ENCODE results near the gene ASB18. TPM values are rescaled to one million over a fixed set of nuclear protein-coding genes. Genes with fewer than 3 reads are reported as not detected.

The ASB18 gene
- total RNA-seq, 1 experiment from 2014 or later: not detected

- TF ChIP-seq ZNF138 (CRISPR knock-in tag; conservative IDR thresholded peaks at IDR 0.05) (no peak), SP1 (CRISPR knock-in tag; conservative IDR thresholded peaks at IDR 0.05) (0 out of 2 replicates have a peak, but pooled peaks have one; percentile 20), SOX15 (CRISPR knock-in tag; IDR thresholded peaks at IDR 0.05) (no peak), ZNF232 (CRISPR knock-in tag; IDR thresholded peaks at IDR 0.05) (no peak), OVOL2 (CRISPR knock-in tag; IDR thresholded peaks at IDR 0.05; ENCODE audit: borderline replicate concordance) (no peak), IRF1 (CRISPR knock-in tag; IDR thresholded peaks at IDR 0.05) (no peak)
- TF ChIP-seq, protein P1, sequence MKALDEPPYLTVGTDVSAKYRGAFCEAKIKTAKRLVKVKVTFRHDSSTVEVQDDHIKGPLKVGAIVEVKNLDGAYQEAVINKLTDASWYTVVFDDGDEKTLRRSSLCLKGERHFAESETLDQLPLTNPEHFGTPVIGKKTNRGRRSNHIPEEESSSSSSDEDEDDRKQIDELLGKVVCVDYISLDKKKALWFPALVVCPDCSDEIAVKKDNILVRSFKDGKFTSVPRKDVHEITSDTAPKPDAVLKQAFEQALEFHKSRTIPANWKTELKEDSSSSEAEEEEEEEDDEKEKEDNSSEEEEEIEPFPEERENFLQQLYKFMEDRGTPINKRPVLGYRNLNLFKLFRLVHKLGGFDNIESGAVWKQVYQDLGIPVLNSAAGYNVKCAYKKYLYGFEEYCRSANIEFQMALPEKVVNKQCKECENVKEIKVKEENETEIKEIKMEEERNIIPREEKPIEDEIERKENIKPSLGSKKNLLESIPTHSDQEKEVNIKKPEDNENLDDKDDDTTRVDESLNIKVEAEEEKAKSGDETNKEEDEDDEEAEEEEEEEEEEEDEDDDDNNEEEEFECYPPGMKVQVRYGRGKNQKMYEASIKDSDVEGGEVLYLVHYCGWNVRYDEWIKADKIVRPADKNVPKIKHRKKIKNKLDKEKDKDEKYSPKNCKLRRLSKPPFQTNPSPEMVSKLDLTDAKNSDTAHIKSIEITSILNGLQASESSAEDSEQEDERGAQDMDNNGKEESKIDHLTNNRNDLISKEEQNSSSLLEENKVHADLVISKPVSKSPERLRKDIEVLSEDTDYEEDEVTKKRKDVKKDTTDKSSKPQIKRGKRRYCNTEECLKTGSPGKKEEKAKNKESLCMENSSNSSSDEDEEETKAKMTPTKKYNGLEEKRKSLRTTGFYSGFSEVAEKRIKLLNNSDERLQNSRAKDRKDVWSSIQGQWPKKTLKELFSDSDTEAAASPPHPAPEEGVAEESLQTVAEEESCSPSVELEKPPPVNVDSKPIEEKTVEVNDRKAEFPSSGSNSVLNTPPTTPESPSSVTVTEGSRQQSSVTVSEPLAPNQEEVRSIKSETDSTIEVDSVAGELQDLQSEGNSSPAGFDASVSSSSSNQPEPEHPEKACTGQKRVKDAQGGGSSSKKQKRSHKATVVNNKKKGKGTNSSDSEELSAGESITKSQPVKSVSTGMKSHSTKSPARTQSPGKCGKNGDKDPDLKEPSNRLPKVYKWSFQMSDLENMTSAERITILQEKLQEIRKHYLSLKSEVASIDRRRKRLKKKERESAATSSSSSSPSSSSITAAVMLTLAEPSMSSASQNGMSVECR (CRISPR knock-in tag; IDR thresholded peaks at IDR 0.05; ENCODE audit: borderline replicate concordance): peak; percentile 71; the same call in 1 of the 2 replicates
- TF ChIP-seq, protein P2, sequence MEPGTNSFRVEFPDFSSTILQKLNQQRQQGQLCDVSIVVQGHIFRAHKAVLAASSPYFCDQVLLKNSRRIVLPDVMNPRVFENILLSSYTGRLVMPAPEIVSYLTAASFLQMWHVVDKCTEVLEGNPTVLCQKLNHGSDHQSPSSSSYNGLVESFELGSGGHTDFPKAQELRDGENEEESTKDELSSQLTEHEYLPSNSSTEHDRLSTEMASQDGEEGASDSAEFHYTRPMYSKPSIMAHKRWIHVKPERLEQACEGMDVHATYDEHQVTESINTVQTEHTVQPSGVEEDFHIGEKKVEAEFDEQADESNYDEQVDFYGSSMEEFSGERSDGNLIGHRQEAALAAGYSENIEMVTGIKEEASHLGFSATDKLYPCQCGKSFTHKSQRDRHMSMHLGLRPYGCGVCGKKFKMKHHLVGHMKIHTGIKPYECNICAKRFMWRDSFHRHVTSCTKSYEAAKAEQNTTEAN (CRISPR knock-in tag; IDR thresholded peaks at IDR 0.05): no peak
- TF ChIP-seq, protein P3, sequence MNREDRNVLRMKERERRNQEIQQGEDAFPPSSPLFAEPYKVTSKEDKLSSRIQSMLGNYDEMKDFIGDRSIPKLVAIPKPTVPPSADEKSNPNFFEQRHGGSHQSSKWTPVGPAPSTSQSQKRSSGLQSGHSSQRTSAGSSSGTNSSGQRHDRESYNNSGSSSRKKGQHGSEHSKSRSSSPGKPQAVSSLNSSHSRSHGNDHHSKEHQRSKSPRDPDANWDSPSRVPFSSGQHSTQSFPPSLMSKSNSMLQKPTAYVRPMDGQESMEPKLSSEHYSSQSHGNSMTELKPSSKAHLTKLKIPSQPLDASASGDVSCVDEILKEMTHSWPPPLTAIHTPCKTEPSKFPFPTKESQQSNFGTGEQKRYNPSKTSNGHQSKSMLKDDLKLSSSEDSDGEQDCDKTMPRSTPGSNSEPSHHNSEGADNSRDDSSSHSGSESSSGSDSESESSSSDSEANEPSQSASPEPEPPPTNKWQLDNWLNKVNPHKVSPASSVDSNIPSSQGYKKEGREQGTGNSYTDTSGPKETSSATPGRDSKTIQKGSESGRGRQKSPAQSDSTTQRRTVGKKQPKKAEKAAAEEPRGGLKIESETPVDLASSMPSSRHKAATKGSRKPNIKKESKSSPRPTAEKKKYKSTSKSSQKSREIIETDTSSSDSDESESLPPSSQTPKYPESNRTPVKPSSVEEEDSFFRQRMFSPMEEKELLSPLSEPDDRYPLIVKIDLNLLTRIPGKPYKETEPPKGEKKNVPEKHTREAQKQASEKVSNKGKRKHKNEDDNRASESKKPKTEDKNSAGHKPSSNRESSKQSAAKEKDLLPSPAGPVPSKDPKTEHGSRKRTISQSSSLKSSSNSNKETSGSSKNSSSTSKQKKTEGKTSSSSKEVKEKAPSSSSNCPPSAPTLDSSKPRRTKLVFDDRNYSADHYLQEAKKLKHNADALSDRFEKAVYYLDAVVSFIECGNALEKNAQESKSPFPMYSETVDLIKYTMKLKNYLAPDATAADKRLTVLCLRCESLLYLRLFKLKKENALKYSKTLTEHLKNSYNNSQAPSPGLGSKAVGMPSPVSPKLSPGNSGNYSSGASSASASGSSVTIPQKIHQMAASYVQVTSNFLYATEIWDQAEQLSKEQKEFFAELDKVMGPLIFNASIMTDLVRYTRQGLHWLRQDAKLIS (CRISPR knock-in tag; IDR thresholded peaks at IDR 0.05; ENCODE audit: borderline replicate concordance): no peak
These were observed 93.0 kb downstream of the ASB18 start (continued) for GRCh38 chr2:236171181-236171679.

GRCh38 chr2:236170590-236171165, 93.5 kb downstream of the ASB18 start:
- H3K4me3 Mint-ChIP-seq: peak overlapping the region; percentile 71
- H3K9me3 Mint-ChIP-seq: no peaks in the 10 kb centered on the region
- peaks cover 90% of the 10 kb centered on the region for H3K27me3 Mint-ChIP-seq (ENCODE audit: low read depth)
- H3K4me1 Mint-ChIP-seq: peaks cover 70% of the 10 kb centered on the region
- H3K27ac Mint-ChIP-seq: no peak overlapping the region
- ATAC-seq: no peak
- ChIA-PET CTCF (interaction anchor here (0.8 to 3.5 kb wide), 7 partner anchors 8 to 391 kb away, joined by 3 to 11 read pairs (median 4); no protein-coding TSS in a partner anchor), POLR2A (interaction anchor here (0.6 to 1.5 kb wide), 4 partner anchors 9 to 414 kb away, joined by 3 to 4 read pairs (median 3); no protein-coding TSS in a partner anchor)
- no peak for DNase-seq (ENCODE audit: low spot score)
- peaks cover 3% of the 10 kb centered on the region; the same call in 1 of the 2 replicates for H3K36me3 Mint-ChIP-seq
- TF ChIP-seq, protein P4, sequence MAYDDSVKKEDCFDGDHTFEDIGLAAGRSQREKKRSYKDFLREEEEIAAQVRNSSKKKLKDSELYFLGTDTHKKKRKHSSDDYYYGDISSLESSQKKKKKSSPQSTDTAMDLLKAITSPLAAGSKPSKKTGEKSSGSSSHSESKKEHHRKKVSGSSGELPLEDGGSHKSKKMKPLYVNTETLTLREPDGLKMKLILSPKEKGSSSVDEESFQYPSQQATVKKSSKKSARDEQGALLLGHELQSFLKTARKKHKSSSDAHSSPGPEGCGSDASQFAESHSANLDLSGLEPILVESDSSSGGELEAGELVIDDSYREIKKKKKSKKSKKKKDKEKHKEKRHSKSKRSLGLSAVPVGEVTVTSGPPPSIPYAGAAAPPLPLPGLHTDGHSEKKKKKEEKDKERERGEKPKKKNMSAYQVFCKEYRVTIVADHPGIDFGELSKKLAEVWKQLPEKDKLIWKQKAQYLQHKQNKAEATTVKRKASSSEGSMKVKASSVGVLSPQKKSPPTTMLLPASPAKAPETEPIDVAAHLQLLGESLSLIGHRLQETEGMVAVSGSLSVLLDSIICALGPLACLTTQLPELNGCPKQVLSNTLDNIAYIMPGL (CRISPR knock-in tag; IDR thresholded peaks at IDR 0.05): no peak

All from WTC11 (cell line).